Stimulated activated CD4-positive, alpha-beta T cell treated with anti-CD3 and anti-CD28 coated beads, Interleukin-4, amount 100 ng/mL, for 24 hours (primary cell): ENCODE data around the gene RPL19.
"Not testable (repeated sequence)": the region's sequence is repeated elsewhere in the genome, so short reads cannot be mapped to it uniquely, and the experiment has no call there.

ENCODE experiments used
- DNase-seq: peaks from one replicate; pipeline ENCODE4 v3.0.0-alpha.2; 2020

RPL19 gene

DNA sequence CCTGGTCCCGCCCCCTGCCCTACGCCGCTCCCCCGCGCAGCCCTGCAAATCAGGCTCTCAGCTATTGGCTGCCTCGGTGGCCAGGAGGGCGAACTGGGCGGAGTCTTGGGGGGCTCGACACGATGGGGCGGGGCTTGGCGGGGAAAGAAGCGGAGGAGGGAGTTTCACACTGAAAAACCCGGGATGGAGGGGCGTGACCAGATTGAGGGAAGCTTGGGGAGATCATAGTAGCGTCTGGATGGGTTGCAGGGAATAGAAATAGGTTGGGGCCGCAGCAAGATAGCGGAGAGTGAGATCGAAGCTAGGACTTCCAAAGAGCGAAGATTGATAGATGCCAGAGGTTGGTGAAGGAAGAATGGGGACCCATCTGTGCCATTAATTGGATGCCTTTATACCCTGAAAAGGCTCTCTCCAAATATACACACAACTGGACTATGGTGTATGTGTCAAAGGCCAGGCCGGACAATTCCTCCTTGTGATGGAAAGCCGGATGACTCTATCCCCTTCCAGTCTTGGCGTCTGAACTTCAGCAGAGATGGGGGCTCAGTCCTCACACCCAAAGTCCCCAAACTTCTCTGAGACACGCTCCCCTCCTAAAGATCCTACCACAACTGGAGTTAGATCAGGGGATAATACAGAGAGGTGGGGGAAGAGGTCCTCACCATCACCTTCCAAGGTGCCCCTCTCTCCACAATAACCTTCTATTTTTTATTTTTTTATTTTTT lies 26.0 kb downstream of the RPL19 start:
- DNase-seq: peak; percentile 45

DNA sequence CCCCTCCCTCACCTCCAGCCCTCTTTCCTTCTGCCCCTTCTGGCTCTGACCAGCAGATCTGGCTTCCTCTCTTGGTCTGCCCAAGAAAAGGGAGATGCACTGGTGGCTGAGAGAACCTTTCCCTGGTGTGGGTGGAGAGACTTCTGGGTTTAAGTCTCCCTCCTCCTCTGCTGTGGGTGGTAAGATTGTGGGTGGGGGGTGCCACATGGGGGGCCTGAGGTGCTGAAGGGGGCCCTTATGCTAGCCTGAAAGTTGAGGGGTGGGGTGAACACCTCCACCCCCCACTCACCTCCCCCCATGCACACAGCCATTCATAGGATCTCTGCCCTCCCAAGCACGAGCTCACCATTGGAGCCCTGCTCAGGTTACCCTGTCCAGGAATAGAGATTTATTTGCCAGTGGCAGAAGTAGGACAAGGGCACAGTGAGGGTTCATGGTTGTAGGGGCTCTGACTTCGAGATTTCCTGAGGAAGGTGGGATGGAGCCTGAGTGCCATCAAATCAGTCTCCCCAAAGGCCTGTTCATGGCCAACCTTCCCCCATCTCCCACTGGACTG lies 27.4 kb downstream of the RPL19 start:
- no peak for DNase-seq

DNA sequence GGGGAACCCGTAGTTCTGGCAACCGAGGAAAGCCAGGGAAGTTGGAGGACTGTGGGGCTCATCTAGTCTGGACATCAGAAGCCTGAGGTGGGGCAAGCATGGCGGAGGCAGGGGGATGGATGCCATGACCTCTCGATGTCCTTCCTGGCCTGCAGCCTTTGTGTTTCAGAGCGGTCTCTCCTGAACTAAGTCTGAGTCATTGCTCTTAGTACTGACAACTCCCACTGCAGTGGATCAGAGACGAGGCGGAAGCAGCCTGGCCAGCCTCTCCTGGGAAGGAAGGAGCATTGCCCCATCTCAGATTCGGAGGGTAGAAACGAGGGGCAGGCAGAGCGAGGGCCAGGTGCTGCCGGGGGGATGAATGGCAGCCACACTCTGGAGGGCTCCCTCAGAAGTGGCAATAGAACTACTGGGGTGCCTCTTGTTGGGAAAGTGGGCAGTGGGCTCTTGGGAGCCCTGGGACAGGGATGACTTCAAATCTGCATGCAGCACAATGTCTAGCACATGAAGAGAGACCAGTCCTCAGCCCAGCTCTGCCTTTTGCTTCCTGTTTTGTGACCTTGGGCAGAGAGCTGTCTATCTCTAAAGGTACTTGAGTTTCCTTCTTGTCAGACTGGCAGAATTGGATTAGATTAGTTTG lies 29.3 kb downstream of the RPL19 start:
- no peak for DNase-seq

GRCh38 chr17:39230361-39230760 lies 30.3 kb downstream of the RPL19 start:
- no peak for DNase-seq

DNA sequence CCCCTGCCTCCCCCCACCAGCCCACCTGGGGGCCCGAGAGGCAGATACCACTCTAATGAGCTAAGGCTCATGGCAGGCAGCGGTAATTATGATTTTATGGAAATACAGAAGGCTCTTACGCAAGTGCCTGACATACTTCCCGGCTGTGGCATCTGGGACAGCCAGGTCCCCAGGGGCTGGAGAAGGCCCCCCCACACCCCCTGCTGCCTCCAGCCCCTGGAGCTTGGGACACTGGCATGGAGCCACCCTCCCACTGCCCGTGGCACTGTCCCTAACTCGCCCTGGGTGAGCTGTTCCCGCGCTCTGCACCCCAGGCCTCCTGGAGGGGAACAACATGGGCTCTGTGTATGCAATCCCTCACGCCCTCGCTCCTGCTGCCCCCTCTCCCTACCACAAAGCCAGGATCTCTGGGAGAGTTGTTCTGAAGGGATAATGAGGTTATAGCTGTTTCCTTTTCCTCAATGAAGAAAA lies 31.0 kb downstream of the RPL19 start:
- no peak for DNase-seq

GRCh38 chr17:39231591-39232551 lies 31.8 kb downstream of the RPL19 start:
- peak; percentile 62 for DNase-seq

DNA sequence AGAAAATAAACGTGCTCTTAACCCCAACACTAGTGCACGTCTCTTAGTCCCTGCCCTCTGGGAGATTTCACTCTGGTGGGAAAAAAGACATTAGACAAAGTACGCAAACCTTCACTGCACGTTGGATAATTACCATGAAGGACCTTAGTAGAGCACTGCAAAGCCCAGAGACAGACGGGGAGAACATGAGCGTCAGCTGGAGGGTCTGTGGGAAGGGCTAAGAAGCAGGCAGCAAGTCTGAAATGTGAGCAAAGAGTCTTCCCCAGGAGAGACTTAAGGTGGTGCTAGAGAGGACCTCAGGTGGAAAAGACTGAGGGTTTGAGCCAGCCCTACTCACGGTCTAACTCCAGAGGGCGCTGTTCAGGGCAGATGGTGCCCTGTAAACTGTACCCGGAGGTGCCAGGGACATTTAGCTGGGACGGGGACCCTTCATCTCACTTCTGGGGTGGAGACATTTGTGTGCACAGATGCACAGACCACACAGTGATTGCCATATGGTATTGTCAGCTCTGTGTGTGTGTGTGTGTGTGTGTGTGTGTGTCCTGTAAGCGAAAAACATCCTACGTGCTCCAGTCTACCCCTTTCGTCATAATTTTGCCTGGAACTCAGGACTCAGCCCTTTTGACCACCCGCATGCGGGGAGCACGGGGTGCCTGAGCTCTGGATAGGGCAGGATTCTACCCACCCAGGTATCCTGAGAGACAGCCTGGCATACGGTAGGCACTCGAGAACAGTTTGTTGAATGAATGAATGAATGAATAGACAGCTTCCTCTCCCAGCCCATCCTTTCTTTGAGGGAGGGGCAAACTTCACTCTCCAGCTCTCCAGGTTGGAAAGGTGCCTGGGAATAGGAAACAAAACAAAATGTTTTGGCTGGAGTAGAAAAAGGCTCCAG lies 35.7 kb downstream of the RPL19 start:
- peak; percentile 46 for DNase-seq

GRCh38 chr17:39236450-39236927 lies 36.4 kb downstream of the RPL19 start:
- DNase-seq: no peak

- DNase-seq: no peak
Measured at GRCh38 chr17:39236981-39237441, 36.9 kb downstream of the RPL19 start.

DNA sequence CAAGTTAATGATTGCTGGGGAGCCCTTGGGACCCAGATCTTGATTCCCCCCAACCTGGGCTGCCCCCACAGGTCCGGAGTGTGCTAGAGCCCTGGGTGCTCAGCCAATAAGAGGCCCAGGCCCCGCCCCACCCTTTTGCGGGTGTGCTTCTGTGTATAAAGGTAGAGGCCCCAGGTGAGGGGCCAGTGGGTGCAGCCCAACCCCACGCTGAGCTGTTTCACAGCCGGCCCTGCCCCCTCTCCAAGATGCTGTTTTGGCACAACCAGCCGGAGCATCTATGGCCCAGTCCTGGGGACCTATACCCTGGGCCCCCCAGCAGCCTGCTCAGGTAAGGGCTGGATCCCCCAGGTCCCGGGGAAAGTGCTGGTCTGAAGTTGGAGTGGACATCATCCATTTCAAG lies 37.5 kb downstream of the RPL19 start:
- DNase-seq: no peak

GRCh38 chr17:39238311-39238972 lies 38.4 kb downstream of the RPL19 start:
- peak; percentile 72 for DNase-seq

DNA sequence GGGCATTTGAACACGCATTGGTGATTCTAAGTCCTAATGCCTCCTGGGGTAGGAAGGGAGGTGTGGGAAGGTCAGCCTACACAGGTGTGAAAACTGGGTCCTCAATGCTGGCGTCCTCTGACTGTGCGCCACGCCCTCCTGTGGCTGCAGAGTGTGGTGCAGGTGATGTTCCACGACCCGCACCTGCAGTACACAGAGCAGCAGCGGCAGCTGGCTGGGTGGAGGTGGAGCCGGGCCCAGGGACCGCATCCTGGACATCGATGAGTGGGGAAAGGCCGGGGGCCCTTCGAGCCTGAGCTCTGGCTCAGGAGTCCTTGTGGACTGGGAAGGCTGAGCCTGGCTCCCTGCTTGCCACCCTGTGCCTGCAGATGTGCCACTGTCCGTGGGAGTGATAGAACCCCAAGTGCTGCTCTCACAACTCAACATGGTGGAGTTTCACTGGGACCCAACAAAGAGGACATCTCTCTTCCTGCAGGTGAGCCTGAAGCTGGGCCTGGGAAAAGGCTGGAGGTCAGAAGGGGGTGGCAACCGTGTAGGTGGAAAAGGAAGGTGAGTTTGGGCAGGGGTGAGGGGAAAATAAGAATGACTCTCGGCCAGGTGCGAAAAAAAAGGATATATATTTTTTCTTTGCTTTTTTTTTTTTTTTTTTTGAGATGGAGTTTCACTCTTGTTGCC lies 39.7 kb downstream of the RPL19 start:
- peak; percentile 67 for DNase-seq

DNA sequence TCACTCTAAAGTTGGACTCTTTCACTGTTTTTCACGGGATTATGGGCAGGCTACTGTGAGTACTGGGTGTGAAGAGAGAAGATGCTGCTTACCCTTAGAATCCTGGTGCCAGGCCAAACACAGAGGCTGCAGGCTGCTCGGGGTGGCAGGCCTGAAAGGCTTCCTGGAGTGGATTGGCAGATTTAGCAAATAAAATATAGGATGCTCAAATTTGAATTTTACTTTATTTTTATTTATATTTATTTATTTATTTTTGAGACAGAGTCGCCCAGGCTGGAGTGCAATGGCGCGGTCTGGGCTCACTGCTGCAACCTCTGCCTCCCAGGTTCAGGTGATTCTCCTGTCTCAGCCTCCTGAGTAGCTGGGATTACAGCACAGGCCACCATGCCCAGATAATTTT lies 40.5 kb downstream of the RPL19 start:
- DNase-seq: no peak

DNA sequence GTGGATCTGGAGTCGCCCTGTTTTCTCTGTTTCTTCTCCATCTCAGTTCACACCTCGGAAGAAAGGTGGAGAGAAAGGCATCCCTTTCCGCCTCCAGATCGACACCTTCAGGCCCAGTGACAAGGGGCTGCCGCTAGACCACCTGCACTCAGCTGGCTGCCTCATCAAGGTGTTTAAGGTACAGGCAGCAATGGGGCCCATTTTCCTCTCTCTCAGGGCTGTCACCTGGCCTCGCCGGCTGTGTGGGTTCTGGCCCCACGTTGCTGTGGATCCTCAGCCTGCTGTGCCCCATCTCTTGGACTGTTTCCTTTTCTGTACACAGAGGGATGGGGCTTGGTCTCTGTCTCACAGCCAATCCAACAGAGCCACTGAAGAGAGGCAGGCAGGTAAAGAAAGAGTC lies 43.1 kb downstream of the RPL19 start:
- no peak for DNase-seq

DNA sequence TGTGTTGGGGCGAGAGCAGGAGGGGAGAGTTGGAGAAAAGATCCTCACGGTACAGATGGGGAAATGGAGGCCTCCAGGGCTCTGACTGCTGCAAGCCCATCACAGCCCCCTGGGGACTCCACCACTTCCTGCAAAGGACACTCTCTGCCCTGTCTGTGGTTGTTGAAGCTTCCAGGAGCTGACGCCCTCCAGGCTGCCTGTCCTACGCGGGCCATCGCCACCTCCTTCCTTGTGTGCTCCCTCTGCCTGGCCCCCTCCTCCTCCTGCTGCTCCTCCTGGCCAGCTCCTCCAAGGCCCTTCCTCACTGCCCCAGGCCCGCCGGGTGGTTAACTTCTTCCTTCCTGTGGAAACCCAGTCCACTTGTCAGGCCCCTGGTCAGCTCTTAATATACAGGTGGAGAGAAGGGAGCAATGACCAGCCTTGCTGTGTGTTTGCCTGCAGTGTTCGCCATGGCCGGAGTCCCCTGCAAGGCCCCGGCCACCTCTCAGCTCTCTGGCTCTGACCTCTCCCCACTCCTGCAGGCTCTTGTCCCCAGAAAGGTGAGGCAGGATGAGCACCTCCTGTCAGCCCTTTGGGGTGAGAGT lies 44.0 kb downstream of the RPL19 start:
- no peak for DNase-seq

- DNase-seq: peak; percentile 88
Measured at GRCh38 chr17:39244600-39245570, 44.8 kb downstream of the RPL19 start.

- no peak for DNase-seq
Measured at GRCh38 chr17:39246274-39246673, 46.2 kb downstream of the RPL19 start.

- not testable (repeated sequence) for DNase-seq
Measured at GRCh38 chr17:39250076-39250475, 50.0 kb downstream of the RPL19 start.

- no peak for DNase-seq
Measured at GRCh38 chr17:39251997-39252396, 51.9 kb downstream of the RPL19 start.
